Osteoblast (primary cell): ENCODE data around the gene BMI1. TPM values are rescaled to one million over a fixed set of nuclear protein-coding genes. Genes with fewer than 3 reads are reported as not detected.
A peak's percentile ranks its signal among the peaks of the same experiment; 100 is the strongest.

Experiments used
- DNase-seq: peaks from one replicate; pipeline ENCODE4 v3.0.0; 2011; ENCODE audit warnings: low spot score, mixed read lengths; ENCODE audit not compliant: insufficient read length; ENCODE audit errors: missing footprints
- H2AFZ ChIP-seq: 2 replicates; pipeline ENCODE4 v1.6.0; 2011; ENCODE audit warnings: mild to moderate bottlenecking, low read length
- H3K27ac ChIP-seq: 2 replicates; pipeline ENCODE4 v1.5.1; 2011; ENCODE audit warnings: mild to moderate bottlenecking, low read depth, low read length, moderate library complexity
- H3K27me3 ChIP-seq: 2 replicates; pipeline ENCODE4 v1.6.0; 2012; ENCODE audit warnings: mild to moderate bottlenecking, control low read depth, inconsistent platforms, low read length, moderate library complexity; ENCODE audit not compliant: insufficient read depth
- H3K36me3 ChIP-seq: 2 replicates; pipeline ENCODE4 v1.5.1; 2011; ENCODE audit warnings: mild to moderate bottlenecking, low read length, control low read depth, moderate library complexity; ENCODE audit not compliant: insufficient read depth
- H3K4me1 ChIP-seq: 2 replicates; pipeline ENCODE4 v1.5.1; 2011; ENCODE audit warnings: mild to moderate bottlenecking, low read length, control low read depth, moderate library complexity; ENCODE audit not compliant: insufficient read depth
- H3K4me2 ChIP-seq: 2 replicates; pipeline ENCODE4 v1.6.0; 2011; ENCODE audit warnings: mild to moderate bottlenecking, low read length; ENCODE audit not compliant: insufficient read depth
- H3K4me3 ChIP-seq: fragments of 200-600 bp; sonication (generic); 3 replicates; pipeline ENCODE4 v1.5.1; 2012; ENCODE audit warnings: mild to moderate bottlenecking, low read length, inconsistent platforms; ENCODE audit not compliant: insufficient read depth
- H3K79me2 ChIP-seq: 2 replicates; pipeline ENCODE4 v1.6.0; 2012; ENCODE audit warnings: mild to moderate bottlenecking, low read length, control low read depth, inconsistent platforms; ENCODE audit not compliant: insufficient read depth
- H3K9me3 ChIP-seq: 2 replicates; pipeline ENCODE4 v1.5.1; 2011; ENCODE audit warnings: low read depth, low read length, control low read depth
- H4K20me1 ChIP-seq: 2 replicates; pipeline ENCODE4 v1.6.0; 2012; ENCODE audit warnings: mild to moderate bottlenecking, low read length, control low read depth; ENCODE audit not compliant: insufficient read depth
- total RNA-seq: library from RNA; depleted of rRNA; stranded (reverse); fragments of >200 nt; gene quantifications from 2 replicates; pipeline ENCODE4 v1.2.3, GENCODE V29; 2012
- TF ChIP-seq, protein P1 (sequence below): IDR thresholded peaks from 2 replicates; pipeline ENCODE4 v1.5.1; 2011; ENCODE audit warnings: mild to moderate bottlenecking, low read depth, low read length, moderate library complexity; ENCODE audit errors: extremely low read depth

The BMI1 gene
- 64.8 and 73.1 TPM in 2 replicates for total RNA-seq

DNA sequence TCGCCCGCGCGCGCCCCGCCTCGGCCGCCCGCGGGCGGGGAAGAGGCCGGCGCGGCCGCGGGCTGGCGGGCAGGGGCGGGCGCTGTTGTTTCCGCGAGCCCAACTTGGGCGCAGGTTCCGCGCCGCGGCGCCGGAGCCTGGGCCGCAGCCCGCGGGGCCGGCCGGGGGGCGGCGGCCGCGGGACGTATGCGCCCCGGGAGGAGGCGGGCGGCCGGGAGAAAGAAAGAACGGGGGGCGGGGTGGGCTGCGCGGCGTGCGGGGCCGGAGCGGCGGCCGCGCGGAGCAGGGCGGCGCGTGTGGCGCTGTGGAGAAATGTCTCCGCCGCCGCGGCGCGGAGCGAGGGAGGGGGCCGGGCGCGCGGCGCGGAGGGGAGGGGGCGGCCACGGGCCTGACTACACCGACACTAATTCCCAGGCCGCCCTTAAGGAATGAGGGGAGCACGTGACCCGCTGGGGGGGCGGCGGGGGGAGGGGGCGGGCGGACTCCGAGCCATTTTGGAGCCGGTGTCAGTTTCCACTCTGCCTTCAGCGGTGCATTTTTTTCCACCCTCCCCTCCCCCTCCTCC, at the start of gene BMI1:
TSS of gene BMI1 (plus strand) at position 509 of the 565 bp plus-strand sequence. CDS start 5,351 bp downstream, outside the sequence.
- peaks cover 29% of the 10 kb centered on the region for H4K20me1 ChIP-seq

DNA sequence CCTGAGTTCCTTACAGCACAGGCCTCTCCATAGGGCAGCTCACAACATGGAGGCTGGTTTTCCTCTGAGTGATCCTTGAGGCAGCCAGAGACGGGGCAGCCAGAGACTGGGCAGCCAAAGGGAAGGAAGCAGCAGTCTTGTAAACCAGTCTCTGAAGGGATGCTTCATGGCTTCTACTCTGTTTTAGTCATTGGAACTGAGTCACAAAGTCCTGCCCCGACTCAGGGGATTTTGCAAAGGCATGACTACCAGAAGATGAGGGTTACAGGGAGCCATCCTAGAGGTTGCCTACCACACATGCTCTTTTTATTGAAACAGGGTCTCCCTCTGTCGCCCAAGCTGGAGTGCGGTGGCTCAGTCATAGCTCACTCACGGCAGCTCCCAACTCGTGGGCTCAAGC, 49.1 kb upstream of the BMI1 start:
- no peaks in the 10 kb centered on the region for H4K20me1 ChIP-seq
- TF ChIP-seq, protein P1, sequence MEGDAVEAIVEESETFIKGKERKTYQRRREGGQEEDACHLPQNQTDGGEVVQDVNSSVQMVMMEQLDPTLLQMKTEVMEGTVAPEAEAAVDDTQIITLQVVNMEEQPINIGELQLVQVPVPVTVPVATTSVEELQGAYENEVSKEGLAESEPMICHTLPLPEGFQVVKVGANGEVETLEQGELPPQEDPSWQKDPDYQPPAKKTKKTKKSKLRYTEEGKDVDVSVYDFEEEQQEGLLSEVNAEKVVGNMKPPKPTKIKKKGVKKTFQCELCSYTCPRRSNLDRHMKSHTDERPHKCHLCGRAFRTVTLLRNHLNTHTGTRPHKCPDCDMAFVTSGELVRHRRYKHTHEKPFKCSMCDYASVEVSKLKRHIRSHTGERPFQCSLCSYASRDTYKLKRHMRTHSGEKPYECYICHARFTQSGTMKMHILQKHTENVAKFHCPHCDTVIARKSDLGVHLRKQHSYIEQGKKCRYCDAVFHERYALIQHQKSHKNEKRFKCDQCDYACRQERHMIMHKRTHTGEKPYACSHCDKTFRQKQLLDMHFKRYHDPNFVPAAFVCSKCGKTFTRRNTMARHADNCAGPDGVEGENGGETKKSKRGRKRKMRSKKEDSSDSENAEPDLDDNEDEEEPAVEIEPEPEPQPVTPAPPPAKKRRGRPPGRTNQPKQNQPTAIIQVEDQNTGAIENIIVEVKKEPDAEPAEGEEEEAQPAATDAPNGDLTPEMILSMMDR = no peak
- H3K27ac ChIP-seq = no peak overlapping the region
- H2AFZ ChIP-seq = no peak overlapping the region
- H3K79me2 ChIP-seq = no peaks in the 10 kb centered on the region
- H3K4me2 ChIP-seq = no peak overlapping the region
- no peaks in the 10 kb centered on the region for H3K36me3 ChIP-seq
- no peaks in the 10 kb centered on the region for H3K9me3 ChIP-seq
- no peaks in the 10 kb centered on the region for H3K4me1 ChIP-seq
- no peak overlapping the region for H3K4me3 ChIP-seq
- H3K27me3 ChIP-seq = no peaks in the 10 kb centered on the region
- DNase-seq = no peak

More for the DNA sequence above, at the start of gene BMI1:
- H2AFZ ChIP-seq = peak within 1 kb of the TSS; percentile 61
- H3K4me2 ChIP-seq = peak within 1 kb of the TSS; percentile 80
- peaks cover 29% of the 10 kb centered on the region for H3K27me3 ChIP-seq
- no peaks in the 10 kb centered on the region for H3K9me3 ChIP-seq
- H3K4me1 ChIP-seq = peaks cover 31% of the 10 kb centered on the region
- H3K27ac ChIP-seq = peak within 1 kb of the TSS; percentile 45
- no peaks in the 10 kb centered on the region for H3K36me3 ChIP-seq
- peak; percentile 99 for DNase-seq
- H3K79me2 ChIP-seq = peaks cover 56% of the 10 kb centered on the region
- peak within 1 kb of the TSS; percentile 84 for H3K4me3 ChIP-seq
- TF ChIP-seq, protein P1 = no peak

GRCh38 chr10:22278441-22278782, 42.5 kb upstream of the BMI1 start:
- Histone ChIP-seq H3K9me3 (no peaks in the 10 kb centered on the region), H3K79me2 (no peaks in the 10 kb centered on the region), H3K4me1 (no peaks in the 10 kb centered on the region), H3K27me3 (peaks cover 17% of the 10 kb centered on the region), H3K36me3 (no peaks in the 10 kb centered on the region), H3K4me3 (no peak overlapping the region), H3K4me2 (no peak overlapping the region), H4K20me1 (no peaks in the 10 kb centered on the region), H2AFZ (no peak overlapping the region), H3K27ac (no peak overlapping the region)
- no peak for DNase-seq
- TF ChIP-seq, protein P1 = no peak

DNA sequence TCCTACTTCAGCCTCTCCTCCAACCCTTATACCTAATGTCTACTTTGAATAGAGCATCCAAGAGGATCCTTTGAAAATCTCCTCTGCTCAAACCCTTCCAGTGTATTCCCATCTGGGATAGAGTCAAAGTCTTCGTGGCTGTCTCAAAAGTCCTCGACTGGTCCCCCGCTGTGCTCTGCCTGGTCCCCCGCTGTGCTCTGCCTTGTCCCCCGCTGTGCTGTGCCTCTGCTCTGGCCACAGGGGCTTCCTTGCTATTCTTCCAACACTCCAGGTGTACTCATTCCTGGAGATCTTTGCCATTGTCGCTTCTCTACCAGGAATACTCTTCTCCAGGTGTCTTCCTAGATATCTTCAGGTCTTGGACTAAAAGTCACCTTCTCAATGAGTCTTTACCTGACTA, 40.8 kb upstream of the BMI1 start:
- H3K4me1 ChIP-seq = no peaks in the 10 kb centered on the region
- H3K9me3 ChIP-seq = no peaks in the 10 kb centered on the region
- no peaks in the 10 kb centered on the region for H3K79me2 ChIP-seq
- H4K20me1 ChIP-seq = no peaks in the 10 kb centered on the region
- H3K36me3 ChIP-seq = no peaks in the 10 kb centered on the region
- no peak overlapping the region for H3K4me3 ChIP-seq
- H3K27ac ChIP-seq = no peak overlapping the region
- peaks cover 17% of the 10 kb centered on the region for H3K27me3 ChIP-seq
- peak; percentile 50 for DNase-seq
- H2AFZ ChIP-seq = no peak overlapping the region
- no peak overlapping the region for H3K4me2 ChIP-seq
- TF ChIP-seq, protein P1 = no peak
